ENCODE measurements around the gene RNASE8. TPM values are rescaled to one million over a fixed set of nuclear protein-coding genes. Genes with fewer than 3 reads are reported as not detected.
A peak's percentile ranks its signal among the peaks of the same experiment; 100 is the strongest.
"Not testable (repeated sequence)": the region's sequence is repeated elsewhere in the genome, so short reads cannot be mapped to it uniquely, and the experiment has no call there.

Gene RNASE8
- polyA plus RNA-seq, 3 donors from 2014 or later, result not detected

GRCh38 chr14:21037156-21037555 is 20.5 kb upstream of the RNASE8 start:
- Mint-ChIP-seq H3K9me3 (no peaks in the 10 kb centered on the region), H3K4me1 (no peaks in the 10 kb centered on the region), H3K4me3 (no peak overlapping the region), H3K27ac (no peak overlapping the region), H3K36me3 (no peaks in the 10 kb centered on the region), H3K27me3 (ENCODE audit: low read depth in 3 of 3) (peaks cover 1 to 4% (median 2%) of the 10 kb centered on the region in 3 donors)
- no peak for DNase-seq

- no peak for DNase-seq
- no peak overlapping the region for H3K4me3 Mint-ChIP-seq
- peaks cover 4 to 9% (median 5%) of the 10 kb centered on the region in 3 donors for H3K27me3 Mint-ChIP-seq (ENCODE audit: low read depth in 3 of 3)
- no peaks in the 10 kb centered on the region for H3K9me3 Mint-ChIP-seq
- H3K4me1 Mint-ChIP-seq, result no peaks in the 10 kb centered on the region
- H3K27ac Mint-ChIP-seq, result no peak overlapping the region
- H3K36me3 Mint-ChIP-seq, result no peaks in the 10 kb centered on the region
Observed at GRCh38 chr14:21038441-21039422, 18.9 kb upstream of the RNASE8 start.

GRCh38 chr14:21039585-21040369 is 17.8 kb upstream of the RNASE8 start:
- H3K9me3 Mint-ChIP-seq, result no peaks in the 10 kb centered on the region
- H3K4me1 Mint-ChIP-seq, result no peaks in the 10 kb centered on the region
- no peak overlapping the region for H3K4me3 Mint-ChIP-seq
- peak; percentile 10 to 22 (median 13) for DNase-seq
- no peaks in the 10 kb centered on the region for H3K36me3 Mint-ChIP-seq
- H3K27me3 Mint-ChIP-seq (ENCODE audit: low read depth in 3 of 3), result peaks cover 4 to 8% (median 5%) of the 10 kb centered on the region in 3 donors
- H3K27ac Mint-ChIP-seq, result peak overlapping the region in 1 of 6 donors; percentile 38

- no peaks in the 10 kb centered on the region for H3K9me3 Mint-ChIP-seq
- H3K27me3 Mint-ChIP-seq (ENCODE audit: low read depth in 3 of 3), result peaks cover 5 to 8% (median 6%) of the 10 kb centered on the region in 3 donors
- H3K4me3 Mint-ChIP-seq, result no peak overlapping the region
Observed at GRCh38 chr14:21040370-21040925, 17.2 kb upstream of the RNASE8 start.

GRCh38 chr14:21040941-21041340 is 16.7 kb upstream of the RNASE8 start:
- H3K4me3 Mint-ChIP-seq; H3K27me3 Mint-ChIP-seq (ENCODE audit: low read depth in 3 of 3); DNase-seq; H3K27ac Mint-ChIP-seq; H3K4me1 Mint-ChIP-seq; H3K9me3 Mint-ChIP-seq; H3K36me3 Mint-ChIP-seq: not testable (repeated sequence)

More at GRCh38 chr14:21040370-21040925, 17.2 kb upstream of the RNASE8 start:
- no peak for DNase-seq
- Mint-ChIP-seq H3K27ac (peak overlapping the region in 1 of 6 donors; percentile 38), H3K36me3 (no peaks in the 10 kb centered on the region), H3K4me1 (no peaks in the 10 kb centered on the region)

GRCh38 chr14:21041676-21042433 is 15.8 kb upstream of the RNASE8 start, which contains the start of gene RNASE7:
RNASE7 (plus strand) TSS chr14:21042362; CDS start chr14:21042993, 631 bp downstream.
- Mint-ChIP-seq H3K4me1 (no peaks in the 10 kb centered on the region), H3K4me3 (no peak within 1 kb of the TSS), H3K27ac (no peak within 1 kb of the TSS), H3K9me3 (no peaks in the 10 kb centered on the region), H3K27me3 (ENCODE audit: low read depth in 3 of 3) (peaks cover 4 to 7% (median 5%) of the 10 kb centered on the region in 3 donors), H3K36me3 (no peaks in the 10 kb centered on the region)
- no peak for DNase-seq

- Mint-ChIP-seq H3K27ac (no peak overlapping the region), H3K4me3 (no peak overlapping the region), H3K27me3 (ENCODE audit: low read depth in 3 of 3) (peaks cover 4 to 6% (median 5%) of the 10 kb centered on the region in 3 donors), H3K36me3 (no peaks in the 10 kb centered on the region), H3K9me3 (no peaks in the 10 kb centered on the region), H3K4me1 (no peaks in the 10 kb centered on the region)
- DNase-seq, result no peak
Observed at GRCh38 chr14:21042918-21043317, 14.7 kb upstream of the RNASE8 start.

- Mint-ChIP-seq H3K4me3 (no peak overlapping the region), H3K27ac (peak overlapping the region in 1 of 6 donors; percentile 26), H3K9me3 (no peaks in the 10 kb centered on the region), H3K36me3 (no peaks in the 10 kb centered on the region), H3K4me1 (no peaks in the 10 kb centered on the region), H3K27me3 (ENCODE audit: low read depth in 3 of 3) (peaks cover 4 to 6% (median 5%) of the 10 kb centered on the region in 3 donors)
- DNase-seq, result no peak
Observed at GRCh38 chr14:21043387-21043973, 14.1 kb upstream of the RNASE8 start.

- no peaks in the 10 kb centered on the region for H3K9me3 Mint-ChIP-seq
- peaks cover 4 to 6% (median 5%) of the 10 kb centered on the region in 3 donors for H3K27me3 Mint-ChIP-seq (ENCODE audit: low read depth in 3 of 3)
- no peaks in the 10 kb centered on the region for H3K36me3 Mint-ChIP-seq
- no peaks in the 10 kb centered on the region for H3K4me1 Mint-ChIP-seq
- H3K4me3 Mint-ChIP-seq, result no peak overlapping the region
- no peak for DNase-seq
- no peak overlapping the region for H3K27ac Mint-ChIP-seq
Observed at GRCh38 chr14:21043974-21044618, 13.5 kb upstream of the RNASE8 start.

- no peak for DNase-seq
- Mint-ChIP-seq H3K27me3 (ENCODE audit: low read depth in 3 of 3) (peaks cover 3 to 6% (median 4%) of the 10 kb centered on the region in 3 donors), H3K27ac (no peak overlapping the region)
Observed at GRCh38 chr14:21047378-21047781, 10.2 kb upstream of the RNASE8 start.

GRCh38 chr14:21048638-21049037 is 9.0 kb upstream of the RNASE8 start:
- H3K36me3 Mint-ChIP-seq, result no peaks in the 10 kb centered on the region
- DNase-seq, result no peak
- H3K9me3 Mint-ChIP-seq, result no peaks in the 10 kb centered on the region
- no peaks in the 10 kb centered on the region for H3K4me1 Mint-ChIP-seq
- no peak overlapping the region for H3K4me3 Mint-ChIP-seq
- no peak overlapping the region for H3K27ac Mint-ChIP-seq
- peaks cover 0 to 2% (median 2%) of the 10 kb centered on the region in 3 donors for H3K27me3 Mint-ChIP-seq (ENCODE audit: low read depth in 3 of 3)

More at GRCh38 chr14:21047378-21047781, 10.2 kb upstream of the RNASE8 start:
- no peaks in the 10 kb centered on the region for H3K4me1 Mint-ChIP-seq
- H3K36me3 Mint-ChIP-seq, result no peaks in the 10 kb centered on the region
- H3K9me3 Mint-ChIP-seq, result no peaks in the 10 kb centered on the region
- H3K4me3 Mint-ChIP-seq, result no peak overlapping the region

- H3K36me3 Mint-ChIP-seq, result no peaks in the 10 kb centered on the region
- no peak overlapping the region for H3K27ac Mint-ChIP-seq
- H3K4me3 Mint-ChIP-seq, result no peak overlapping the region
Observed at GRCh38 chr14:21049271-21049673, 8.3 kb upstream of the RNASE8 start.

More at GRCh38 chr14:21049271-21049673, 8.3 kb upstream of the RNASE8 start:
- H3K27me3 Mint-ChIP-seq (ENCODE audit: low read depth in 3 of 3), result peaks cover 0 to 2% (median 2%) of the 10 kb centered on the region in 3 donors
- no peak for DNase-seq
- no peaks in the 10 kb centered on the region for H3K9me3 Mint-ChIP-seq
- H3K4me1 Mint-ChIP-seq, result no peaks in the 10 kb centered on the region
